ENCODE data around the gene RLN3.
"Not testable (repeated sequence)": the region's sequence is repeated elsewhere in the genome, so short reads cannot be mapped to it uniquely, and the experiment has no call there.

RLN3 gene

GRCh38 chr19:14021474-14021873 lies 6.5 kb upstream of the RLN3 start:
- no peak for DNase-seq (ENCODE audit: low read depth in 2 of 2)

- no peak for DNase-seq (ENCODE audit: low read depth in 2 of 2)
Observed at GRCh38 chr19:14022469-14022868, 5.5 kb upstream of the RLN3 start.

GRCh38 chr19:14023404-14024235 lies 4.3 kb upstream of the RLN3 start:
- no peak for DNase-seq (ENCODE audit: low read depth in 2 of 2)

GRCh38 chr19:14026652-14027192 lies 1.2 kb upstream of the RLN3 start:
- not testable (repeated sequence) for DNase-seq (ENCODE audit: low read depth in 2 of 2)

GRCh38 chr19:14028901-14029300 lies 953 bp downstream of the RLN3 start:
- no peak for DNase-seq (ENCODE audit: low read depth in 2 of 2)

GRCh38 chr19:14030997-14031718 lies 3.2 kb downstream of the RLN3 start:
- DNase-seq (ENCODE audit: low read depth in 2 of 2) = peak; percentile 77 to 86

- peak; percentile 47 to 73 for DNase-seq (ENCODE audit: low read depth in 2 of 2)
Observed at GRCh38 chr19:14031719-14032480, 4.0 kb downstream of the RLN3 start, which contains the start of gene IL27RA. TSS of gene IL27RA (plus strand) at chr19:14031762. CDS start at chr19:14031873, 111 bp downstream.

GRCh38 chr19:14033946-14034345 lies 6.0 kb downstream of the RLN3 start:
- no peak for DNase-seq (ENCODE audit: low read depth in 2 of 2)

- DNase-seq (ENCODE audit: low read depth in 2 of 2) = not testable (repeated sequence)
Observed at GRCh38 chr19:14035159-14035558, 7.2 kb downstream of the RLN3 start.

- no peak for DNase-seq (ENCODE audit: low read depth in 2 of 2)
Observed at GRCh38 chr19:14035706-14036105, 7.8 kb downstream of the RLN3 start.

GRCh38 chr19:14039181-14039580 lies 11.2 kb downstream of the RLN3 start:
- DNase-seq (ENCODE audit: low read depth in 2 of 2) = no peak

GRCh38 chr19:14042659-14043608 lies 15.0 kb downstream of the RLN3 start:
- DNase-seq (ENCODE audit: low read depth in 2 of 2) = peak in 1 of 2 donors; percentile 6

- not testable (repeated sequence) for DNase-seq (ENCODE audit: low read depth in 2 of 2)
Observed at GRCh38 chr19:14047866-14048265, 19.9 kb downstream of the RLN3 start.

- peak; percentile 57 to 63 for DNase-seq (ENCODE audit: low read depth in 2 of 2)
Observed at GRCh38 chr19:14048443-14049153, 20.6 kb downstream of the RLN3 start.

GRCh38 chr19:14050512-14050911 lies 22.6 kb downstream of the RLN3 start:
- no peak for DNase-seq (ENCODE audit: low read depth in 2 of 2)

- not testable (repeated sequence) for DNase-seq (ENCODE audit: low read depth in 2 of 2)
Observed at GRCh38 chr19:14050961-14051360, 23.0 kb downstream of the RLN3 start.

GRCh38 chr19:14051980-14052379 lies 24.0 kb downstream of the RLN3 start:
- no peak for DNase-seq (ENCODE audit: low read depth in 2 of 2)

- no peak for DNase-seq (ENCODE audit: low read depth in 2 of 2)
Observed at GRCh38 chr19:14052470-14052869, 24.5 kb downstream of the RLN3 start.

GRCh38 chr19:14053032-14053431 lies 25.1 kb downstream of the RLN3 start:
- DNase-seq (ENCODE audit: low read depth in 2 of 2) = no peak

- no peak for DNase-seq (ENCODE audit: low read depth in 2 of 2)
Observed at GRCh38 chr19:14053500-14053899, 25.6 kb downstream of the RLN3 start.

All from stimulated activated CD8-positive, alpha-beta memory T cell treated with anti-CD3 and anti-CD28 coated beads, Interleukin-7, amount 100 ng/mL, for 4 hours (primary cell).